Skeletal muscle tissue (tissue), 4 donors: ENCODE measurements around the gene MBNL1. TPM values are rescaled to one million over a fixed set of nuclear protein-coding genes. Genes with fewer than 3 reads are reported as not detected.

Experiments
- H3K27ac ChIP-seq: one replicate; pipeline ENCODE4 v1.7.0; 2013; ENCODE audit warnings: mild to moderate bottlenecking, low read depth, low read length, inconsistent platforms
- H3K27me3 ChIP-seq, 3 donors: one replicate each; pipeline ENCODE4 v1.7.0; 2013; ENCODE audit warnings: low read length in 3 of 3; ENCODE audit not compliant: control insufficient read depth in 3 of 3, insufficient read depth in 3 of 3
- H3K36me3 ChIP-seq, 3 donors: one replicate each; pipeline ENCODE4 v1.7.0; 2013; ENCODE audit warnings: low read length in 3 of 3; ENCODE audit not compliant: control insufficient read depth in 3 of 3, insufficient read depth in 3 of 3
- H3K4me1 ChIP-seq, 3 donors: one replicate each; pipeline ENCODE4 v1.7.0; 2013; ENCODE audit warnings: low read length in 3 of 3, mild to moderate bottlenecking in 3 of 3; ENCODE audit not compliant: control insufficient read depth in 3 of 3, insufficient read depth in 3 of 3
- H3K4me3 ChIP-seq, 3 donors: one replicate each; pipeline ENCODE4 v1.7.0; 2013; ENCODE audit warnings: low read length in 3 of 3
- H3K9ac ChIP-seq, 3 donors: one replicate each; pipeline ENCODE4 v1.7.0; 2013; ENCODE audit warnings: low read length in 3 of 3, mild to moderate bottlenecking in 3 of 3, moderate library complexity in 2 of 3, low read depth in 1 of 3
- H3K9me3 ChIP-seq, 3 donors: one replicate each; pipeline ENCODE4 v1.7.0; 2013; ENCODE audit warnings: low read length in 3 of 3; ENCODE audit not compliant: control insufficient read depth in 3 of 3
- total RNA-seq: library from RNA; depleted of rRNA; stranded (reverse); fragments of >200 nt; gene quantifications from one replicate; pipeline ENCODE4 v1.2.3, GENCODE V29; 2014
- donor health status: Osteomylitis.

The MBNL1 gene
- total RNA-seq, 1 donor from 2014 or later: 76.7 TPM

GRCh38 chr3:152349392-152349791 lies 80.7 kb downstream of the MBNL1 start:
- H3K4me3 ChIP-seq: no peak overlapping the region
- peak overlapping the region; percentile 48 for H3K27ac ChIP-seq
- H3K36me3 ChIP-seq: no peaks in the 10 kb centered on the region
- H3K9ac ChIP-seq: no peak overlapping the region
- H3K4me1 ChIP-seq: peaks cover 16 to 35% (median 34%) of the 10 kb centered on the region in 3 donors
- H3K9me3 ChIP-seq: no peaks in the 10 kb centered on the region
- H3K27me3 ChIP-seq: no peaks in the 10 kb centered on the region

GRCh38 chr3:152350139-152350538 lies 81.4 kb downstream of the MBNL1 start:
- Histone ChIP-seq H3K9ac (no peak overlapping the region), H3K4me3 (no peak overlapping the region), H3K4me1 (peaks cover 20 to 38% (median 35%) of the 10 kb centered on the region in 3 donors), H3K27ac (peak overlapping the region; percentile 48), H3K36me3 (no peaks in the 10 kb centered on the region), H3K27me3 (no peaks in the 10 kb centered on the region), H3K9me3 (no peaks in the 10 kb centered on the region)

- no peaks in the 10 kb centered on the region for H3K9me3 ChIP-seq
- no peak overlapping the region for H3K4me3 ChIP-seq
- no peak overlapping the region for H3K27ac ChIP-seq
- H3K36me3 ChIP-seq: no peaks in the 10 kb centered on the region
- no peak overlapping the region for H3K9ac ChIP-seq
- peaks cover 18 to 41% (median 38%) of the 10 kb centered on the region in 3 donors for H3K4me1 ChIP-seq
- no peaks in the 10 kb centered on the region for H3K27me3 ChIP-seq
Measured at GRCh38 chr3:152350776-152351175, 82.0 kb downstream of the MBNL1 start.

GRCh38 chr3:152352554-152352953 lies 83.8 kb downstream of the MBNL1 start:
- Histone ChIP-seq H3K4me3 (no peak overlapping the region), H3K27me3 (no peaks in the 10 kb centered on the region), H3K36me3 (no peaks in the 10 kb centered on the region), H3K9me3 (no peaks in the 10 kb centered on the region), H3K4me1 (peaks cover 19 to 46% (median 45%) of the 10 kb centered on the region in 3 donors), H3K27ac (peak overlapping the region; percentile 11), H3K9ac (no peak overlapping the region)

GRCh38 chr3:152353578-152353977 lies 84.8 kb downstream of the MBNL1 start:
- peaks cover 22 to 46% (median 42%) of the 10 kb centered on the region in 3 donors for H3K4me1 ChIP-seq
- no peaks in the 10 kb centered on the region for H3K27me3 ChIP-seq
- no peak overlapping the region for H3K9ac ChIP-seq
- H3K36me3 ChIP-seq: no peaks in the 10 kb centered on the region
- no peaks in the 10 kb centered on the region for H3K9me3 ChIP-seq
- no peak overlapping the region for H3K27ac ChIP-seq
- no peak overlapping the region for H3K4me3 ChIP-seq

GRCh38 chr3:152355744-152356665 lies 87.3 kb downstream of the MBNL1 start:
- no peak overlapping the region for H3K9ac ChIP-seq
- H3K9me3 ChIP-seq: no peaks in the 10 kb centered on the region
- no peak overlapping the region for H3K27ac ChIP-seq
- H3K27me3 ChIP-seq: no peaks in the 10 kb centered on the region
- H3K4me1 ChIP-seq: peaks cover 22 to 40% (median 36%) of the 10 kb centered on the region in 3 donors
- no peak overlapping the region for H3K4me3 ChIP-seq
- no peaks in the 10 kb centered on the region for H3K36me3 ChIP-seq

GRCh38 chr3:152356870-152357276 lies 88.1 kb downstream of the MBNL1 start:
- Histone ChIP-seq H3K9ac (no peak overlapping the region), H3K4me1 (peaks cover 30 to 46% (median 43%) of the 10 kb centered on the region in 3 donors), H3K4me3 (no peak overlapping the region), H3K27me3 (no peaks in the 10 kb centered on the region), H3K27ac (peak overlapping the region; percentile 6), H3K9me3 (no peaks in the 10 kb centered on the region), H3K36me3 (no peaks in the 10 kb centered on the region)

GRCh38 chr3:152357587-152357986 lies 88.9 kb downstream of the MBNL1 start:
- H3K27me3 ChIP-seq: no peaks in the 10 kb centered on the region
- no peak overlapping the region for H3K9ac ChIP-seq
- H3K4me1 ChIP-seq: peaks cover 36 to 48% (median 48%) of the 10 kb centered on the region in 3 donors
- H3K9me3 ChIP-seq: no peaks in the 10 kb centered on the region
- H3K4me3 ChIP-seq: no peak overlapping the region
- H3K36me3 ChIP-seq: no peaks in the 10 kb centered on the region
- H3K27ac ChIP-seq: peak overlapping the region; percentile 20

- Histone ChIP-seq H3K36me3 (no peaks in the 10 kb centered on the region), H3K27ac (no peak overlapping the region), H3K4me3 (no peak overlapping the region), H3K4me1 (peaks cover 49 to 55% (median 52%) of the 10 kb centered on the region in 3 donors), H3K9me3 (no peaks in the 10 kb centered on the region), H3K27me3 (no peaks in the 10 kb centered on the region), H3K9ac (peak overlapping the region in 1 of 3 donors; percentile 3)
Measured at GRCh38 chr3:152359385-152360248, 90.9 kb downstream of the MBNL1 start.
